ENCODE data around the gene ADAMTSL2. TPM values are rescaled to one million over a fixed set of nuclear protein-coding genes. Genes with fewer than 3 reads are reported as not detected.

Gene ADAMTSL2
- total and polyA plus RNA-seq, 12 donors, result 1.00 to 138 (median 56.8) TPM

DNA sequence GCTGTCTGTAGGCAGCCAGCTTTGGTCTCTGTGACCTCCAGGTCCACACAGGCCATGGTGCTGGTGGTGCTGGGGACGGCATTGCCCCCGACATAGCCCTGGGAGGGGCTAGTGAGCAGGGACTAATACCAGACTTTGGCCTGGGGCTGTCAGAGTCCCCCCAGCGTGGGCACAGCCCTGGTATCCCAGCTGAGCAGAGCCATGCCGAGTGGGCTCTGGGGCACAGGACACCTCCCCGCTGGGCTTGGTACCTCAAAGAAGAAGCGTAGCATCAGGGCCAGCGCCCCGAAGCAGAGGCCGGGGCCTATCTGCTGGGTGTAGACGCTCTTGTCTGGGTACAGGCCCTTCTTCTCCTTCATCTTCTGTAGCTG lies 19.3 kb upstream of the ADAMTSL2 start:
- intact Hi-C loops (cut with DNase I), result no loop called here

DNA sequence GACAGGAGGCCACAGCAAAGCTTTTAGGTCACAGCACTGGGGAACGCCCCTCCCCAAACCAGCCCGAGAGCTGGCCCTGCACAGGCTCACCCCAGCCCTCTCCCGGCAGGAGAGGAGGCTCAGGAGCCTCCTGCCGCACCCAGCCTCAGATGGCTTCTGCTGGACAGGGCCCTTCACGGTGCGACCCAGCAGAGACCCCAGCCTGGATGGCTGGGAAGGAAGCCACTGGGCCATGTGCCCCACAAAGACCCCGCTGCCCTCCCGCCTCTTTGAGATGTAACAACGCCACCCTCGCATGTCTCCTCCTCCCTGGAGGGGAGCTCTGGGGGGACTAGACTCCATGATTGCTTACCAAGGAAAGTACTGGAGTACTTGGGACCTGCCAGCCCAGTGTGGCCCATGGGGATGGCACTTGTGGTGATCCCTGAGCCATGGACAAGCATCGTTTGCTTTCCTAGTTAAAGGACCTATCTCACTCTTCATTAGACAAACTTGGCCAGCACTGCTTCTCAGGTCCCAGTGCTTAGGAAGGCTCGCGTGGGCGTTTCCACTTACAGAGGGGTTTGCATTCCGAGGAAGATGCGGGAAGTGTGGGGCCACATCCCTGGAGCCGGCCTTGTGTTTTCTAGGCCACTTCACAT lies 18.8 kb upstream of the ADAMTSL2 start:
- H3K27me3 ChIP-seq, result no peaks in the 10 kb centered on the region
- H3K9me3 ChIP-seq (replicated peaks in 1 of 3), result no peaks in the 10 kb centered on the region
- TF ChIP-seq, protein P1, sequence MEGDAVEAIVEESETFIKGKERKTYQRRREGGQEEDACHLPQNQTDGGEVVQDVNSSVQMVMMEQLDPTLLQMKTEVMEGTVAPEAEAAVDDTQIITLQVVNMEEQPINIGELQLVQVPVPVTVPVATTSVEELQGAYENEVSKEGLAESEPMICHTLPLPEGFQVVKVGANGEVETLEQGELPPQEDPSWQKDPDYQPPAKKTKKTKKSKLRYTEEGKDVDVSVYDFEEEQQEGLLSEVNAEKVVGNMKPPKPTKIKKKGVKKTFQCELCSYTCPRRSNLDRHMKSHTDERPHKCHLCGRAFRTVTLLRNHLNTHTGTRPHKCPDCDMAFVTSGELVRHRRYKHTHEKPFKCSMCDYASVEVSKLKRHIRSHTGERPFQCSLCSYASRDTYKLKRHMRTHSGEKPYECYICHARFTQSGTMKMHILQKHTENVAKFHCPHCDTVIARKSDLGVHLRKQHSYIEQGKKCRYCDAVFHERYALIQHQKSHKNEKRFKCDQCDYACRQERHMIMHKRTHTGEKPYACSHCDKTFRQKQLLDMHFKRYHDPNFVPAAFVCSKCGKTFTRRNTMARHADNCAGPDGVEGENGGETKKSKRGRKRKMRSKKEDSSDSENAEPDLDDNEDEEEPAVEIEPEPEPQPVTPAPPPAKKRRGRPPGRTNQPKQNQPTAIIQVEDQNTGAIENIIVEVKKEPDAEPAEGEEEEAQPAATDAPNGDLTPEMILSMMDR (IDR thresholded peaks at IDR 0.05), result no peak
- no peak for TF ChIP-seq POLR2A (IDR thresholded peaks at IDR 0.05)
- intact Hi-C loops (cut with DNase I), result no loop called here
- H3K36me3 ChIP-seq (replicated peaks in 1 of 2), result no peaks in the 10 kb centered on the region
- no peak overlapping the region for H3K4me3 ChIP-seq
- WGBS, 4 donors, result 92 to 95% (median 92%) methylated on average over 9 to 17 of the region's 17 CpGs
- peaks cover 0 to 5% of the 10 kb centered on the region in 2 donors for H3K4me1 ChIP-seq (replicated peaks in 1 of 2)
- DNase-seq, result no peak
- H3K27ac ChIP-seq, result no peak overlapping the region

More for the DNA sequence above, 19.3 kb upstream of the ADAMTSL2 start:
- Histone ChIP-seq H3K27ac (no peak overlapping the region), H3K4me1 (replicated peaks in 1 of 2) (peaks cover 0 to 5% of the 10 kb centered on the region in 2 donors), H3K9me3 (replicated peaks in 1 of 3) (no peaks in the 10 kb centered on the region), H3K36me3 (replicated peaks in 1 of 2) (no peaks in the 10 kb centered on the region), H3K27me3 (no peaks in the 10 kb centered on the region), H3K4me3 (no peak overlapping the region)
- TF ChIP-seq, protein P1 (IDR thresholded peaks at IDR 0.05), result no peak
- no peak for TF ChIP-seq POLR2A (IDR thresholded peaks at IDR 0.05)
- no peak for DNase-seq
- 93 to 95% methylated on average over 10 of the region's 10 CpGs; no CpG with 5 or more reads in 2 of the 4 donors for WGBS, 4 donors

DNA sequence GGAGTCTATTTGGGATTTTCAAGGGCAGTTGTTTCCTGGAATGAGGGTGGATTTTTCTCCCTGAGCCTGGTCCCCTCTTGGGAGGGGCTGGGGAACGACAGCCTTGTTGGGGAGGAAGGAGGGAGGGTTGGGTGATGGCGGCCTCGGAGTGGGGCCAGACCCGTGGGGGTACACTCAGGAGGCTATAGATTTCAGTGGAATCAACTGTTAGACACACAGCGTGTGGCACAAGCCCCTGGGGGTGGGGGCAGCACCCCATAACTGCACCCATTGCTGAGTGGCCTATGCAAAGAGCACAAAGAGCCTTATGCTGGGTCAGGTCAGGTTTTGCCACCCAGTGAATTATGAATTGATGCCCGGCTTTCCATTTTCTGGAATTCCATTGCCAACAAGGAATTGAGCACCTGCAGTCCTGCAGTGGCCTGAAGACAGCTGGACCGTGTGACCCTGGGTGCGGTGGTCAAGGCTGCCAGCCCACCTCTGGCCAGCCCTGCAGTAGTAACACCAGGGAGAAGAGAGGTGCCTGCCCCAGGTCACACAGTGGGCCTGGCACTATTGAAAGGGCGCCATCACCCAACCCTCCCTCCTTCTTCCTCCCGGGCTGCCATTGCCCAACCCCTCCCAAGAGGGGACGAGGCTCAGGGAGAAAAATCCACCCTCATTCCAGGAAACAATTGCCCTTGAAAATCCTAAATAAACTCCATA lies 18.1 kb upstream of the ADAMTSL2 start:
- TF ChIP-seq, protein P1 (IDR thresholded peaks at IDR 0.05), result no peak
- no peak for TF ChIP-seq POLR2A (IDR thresholded peaks at IDR 0.05)
- intact Hi-C loops (cut with DNase I), result no loop called here
- DNase-seq, result no peak
- Histone ChIP-seq H3K9me3 (replicated peaks in 1 of 3) (no peaks in the 10 kb centered on the region), H3K36me3 (replicated peaks in 1 of 2) (no peaks in the 10 kb centered on the region), H3K27ac (no peak overlapping the region), H3K27me3 (no peaks in the 10 kb centered on the region), H3K4me1 (replicated peaks in 1 of 2) (peaks cover 0 to 5% of the 10 kb centered on the region in 2 donors), H3K4me3 (no peak overlapping the region)
- 76 to 84% (median 82%) methylated on average over 9 to 11 of the region's 11 CpGs for WGBS, 4 donors

DNA sequence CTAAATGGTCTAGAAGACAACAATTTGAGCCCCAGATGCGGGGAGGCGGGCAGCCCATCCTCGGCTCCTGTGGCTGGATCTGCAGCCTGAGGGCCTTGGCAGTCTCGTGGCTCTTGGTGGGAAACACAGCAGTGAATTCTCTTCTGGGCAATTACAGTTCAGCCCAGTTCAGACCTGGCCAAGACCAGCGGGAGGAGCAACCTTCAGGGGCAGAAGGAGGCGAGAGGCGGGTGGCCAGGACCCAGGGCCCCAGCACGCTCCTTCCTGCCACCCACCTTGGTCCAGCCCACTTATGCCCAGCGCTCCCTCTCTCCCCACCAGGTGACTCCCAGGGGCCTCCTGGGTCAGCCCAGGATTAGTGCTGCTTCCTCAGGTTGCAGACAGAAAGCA lies 17.5 kb upstream of the ADAMTSL2 start:
- Histone ChIP-seq H3K36me3 (replicated peaks in 1 of 2) (no peaks in the 10 kb centered on the region), H3K4me3 (no peak overlapping the region), H3K27ac (no peak overlapping the region), H3K4me1 (replicated peaks in 1 of 2) (peaks cover 0 to 5% of the 10 kb centered on the region in 2 donors), H3K9me3 (replicated peaks in 1 of 3) (no peaks in the 10 kb centered on the region), H3K27me3 (no peaks in the 10 kb centered on the region)
- no peak for DNase-seq
- intact Hi-C loops (cut with DNase I), result no loop called here
- 83 to 96% (median 95%) methylated on average over 9 of the region's 9 CpGs for WGBS, 4 donors
- TF ChIP-seq, protein P1 (IDR thresholded peaks at IDR 0.05), result no peak
- TF ChIP-seq POLR2A (IDR thresholded peaks at IDR 0.05), result no peak
